ENCODE measurements around the gene WNT16.

- TF ChIP-seq CTCF (conservative IDR thresholded peaks at IDR 0.05; ENCODE audit: low read depth, low read length), result no peak
- no peak for TF ChIP-seq EZH2 (IDR thresholded peaks at IDR 0.05; ENCODE audit: low read length, unreplicated experiment)
Observed at GRCh38 chr7:121300685-121301420, 27.9 kb upstream of the WNT16 start.

Measured in PC-3 (cell line).